Astrocyte of the cerebellum (primary cell): Measurements from ENCODE around the gene LCLAT1.

Experiments
- DNase-seq: peaks from one replicate; pipeline ENCODE4 v3.0.0-alpha.2; 2011; ENCODE audit warnings: low read depth
- H3K4me3 ChIP-seq: 2 replicates; pipeline ENCODE4 v1.5.1; 2011; ENCODE audit warnings: mild to moderate bottlenecking, low read depth, low read length, moderate library complexity
- in situ Hi-C: cut with HindIII; loops from 2 replicates; pipeline ENCODE4 v1.10.0; 2017; ENCODE audit warnings: low sequenced_read_pairs
- TF ChIP-seq, protein P1 (sequence below): IDR thresholded peaks from 2 replicates; pipeline ENCODE4 v1.5.1; 2012; ENCODE audit warnings: low read length, low read depth, moderate library complexity, mild to moderate bottlenecking; ENCODE audit errors: missing control alignments

The LCLAT1 gene

DNA sequence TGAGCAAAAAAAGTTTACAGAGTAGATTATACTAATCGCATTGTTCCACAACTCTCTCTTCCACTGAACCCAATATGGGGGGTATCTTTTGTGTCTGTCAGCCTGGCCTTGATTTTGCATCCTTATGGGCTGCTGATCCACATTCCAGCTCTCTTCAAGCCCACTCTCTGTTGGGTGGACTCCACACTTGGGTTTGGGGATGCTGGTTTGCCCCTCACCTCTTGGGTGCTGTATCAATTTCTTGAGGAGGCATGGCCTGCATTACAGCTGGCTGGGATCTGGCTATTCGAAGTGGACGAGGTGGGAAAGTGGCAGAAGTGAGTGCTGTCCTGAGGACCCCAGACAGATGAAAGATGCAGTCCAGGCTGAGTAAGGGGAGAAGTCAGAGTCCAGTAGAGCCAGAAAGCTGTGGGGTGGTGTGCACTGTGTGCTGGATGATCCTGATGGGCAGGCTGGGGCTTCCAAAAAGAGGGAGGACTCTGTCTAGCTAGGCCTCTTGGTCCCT is 218.8 kb downstream of the LCLAT1 start:
- in situ Hi-C loops, result no loop called here
- no peak overlapping the region for H3K4me3 ChIP-seq
- DNase-seq, result no peak
- TF ChIP-seq, protein P1, sequence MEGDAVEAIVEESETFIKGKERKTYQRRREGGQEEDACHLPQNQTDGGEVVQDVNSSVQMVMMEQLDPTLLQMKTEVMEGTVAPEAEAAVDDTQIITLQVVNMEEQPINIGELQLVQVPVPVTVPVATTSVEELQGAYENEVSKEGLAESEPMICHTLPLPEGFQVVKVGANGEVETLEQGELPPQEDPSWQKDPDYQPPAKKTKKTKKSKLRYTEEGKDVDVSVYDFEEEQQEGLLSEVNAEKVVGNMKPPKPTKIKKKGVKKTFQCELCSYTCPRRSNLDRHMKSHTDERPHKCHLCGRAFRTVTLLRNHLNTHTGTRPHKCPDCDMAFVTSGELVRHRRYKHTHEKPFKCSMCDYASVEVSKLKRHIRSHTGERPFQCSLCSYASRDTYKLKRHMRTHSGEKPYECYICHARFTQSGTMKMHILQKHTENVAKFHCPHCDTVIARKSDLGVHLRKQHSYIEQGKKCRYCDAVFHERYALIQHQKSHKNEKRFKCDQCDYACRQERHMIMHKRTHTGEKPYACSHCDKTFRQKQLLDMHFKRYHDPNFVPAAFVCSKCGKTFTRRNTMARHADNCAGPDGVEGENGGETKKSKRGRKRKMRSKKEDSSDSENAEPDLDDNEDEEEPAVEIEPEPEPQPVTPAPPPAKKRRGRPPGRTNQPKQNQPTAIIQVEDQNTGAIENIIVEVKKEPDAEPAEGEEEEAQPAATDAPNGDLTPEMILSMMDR, result no peak

DNA sequence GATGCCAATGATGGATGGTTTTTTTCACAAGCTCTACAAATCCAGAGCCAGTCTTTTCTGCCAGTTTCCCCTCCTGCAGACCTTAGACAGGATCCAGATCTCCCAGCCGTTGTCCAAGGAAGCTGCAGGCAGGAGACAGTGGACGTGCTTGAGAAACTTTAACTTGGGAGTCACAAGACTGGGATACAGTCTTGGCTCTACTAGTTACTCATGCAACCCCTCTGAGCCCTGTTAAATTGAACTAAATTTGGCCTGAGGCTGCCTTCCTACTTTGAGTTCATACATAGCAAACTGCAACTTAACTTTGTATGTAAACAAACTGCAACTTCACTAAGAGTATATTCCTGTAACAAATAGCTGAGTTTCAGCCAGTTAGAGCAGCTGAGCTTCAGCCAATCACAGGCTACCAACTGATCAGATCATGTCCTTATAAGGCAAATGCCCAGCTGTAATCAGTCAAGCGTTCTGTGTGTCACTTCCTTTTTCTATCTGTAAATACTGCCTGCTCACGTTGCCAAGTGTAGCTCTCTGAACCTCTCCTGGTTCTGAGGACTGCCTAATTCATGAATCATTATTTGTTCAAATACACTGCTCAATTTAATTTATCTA is 219.3 kb downstream of the LCLAT1 start:
- DNase-seq, result peak; percentile 72
- no peak overlapping the region for H3K4me3 ChIP-seq
- in situ Hi-C loops, result no loop called here

DNA sequence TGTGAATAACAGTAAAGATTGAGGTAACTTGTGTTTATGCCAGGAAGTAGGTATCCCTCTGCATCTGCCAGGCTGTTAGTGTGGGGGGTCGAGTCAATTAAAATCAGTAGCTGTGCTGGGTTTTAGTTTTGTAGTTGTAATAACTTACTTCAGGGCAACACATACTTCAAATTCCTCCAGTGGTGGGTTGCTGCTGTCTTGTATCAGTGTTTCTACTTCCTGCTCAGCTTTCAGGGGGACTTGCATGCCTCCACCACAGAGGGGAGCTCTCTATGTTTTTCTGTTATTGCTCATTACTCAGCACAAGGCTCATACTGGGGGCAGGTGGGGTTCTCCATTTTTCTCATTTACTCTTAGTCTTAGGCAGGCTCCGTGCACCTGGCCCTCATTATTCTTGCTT is 223.4 kb downstream of the LCLAT1 start:
- no peak for DNase-seq
- in situ Hi-C loops, result no loop called here
- TF ChIP-seq, protein P1, result no peak
- no peak overlapping the region for H3K4me3 ChIP-seq

More for the DNA sequence above, 219.3 kb downstream of the LCLAT1 start:
- TF ChIP-seq, protein P1, result no peak

DNA sequence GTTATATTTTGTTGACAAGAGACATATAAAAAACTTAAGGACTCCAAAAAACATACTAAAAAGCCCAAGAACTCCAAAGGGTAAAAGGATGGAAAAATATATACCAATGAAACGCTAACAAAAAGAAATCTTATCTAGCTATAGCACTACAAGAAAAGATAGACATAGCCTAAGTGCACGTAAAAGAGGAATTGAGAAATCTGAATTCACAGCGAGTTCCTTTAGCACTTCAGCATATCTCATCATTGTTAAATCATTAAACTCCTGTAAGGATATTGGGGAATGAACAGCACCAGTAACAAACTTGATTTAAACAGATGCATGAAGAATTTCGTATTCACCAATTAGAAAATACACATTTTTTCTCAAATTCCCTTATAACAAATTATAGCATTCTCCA is 226.1 kb downstream of the LCLAT1 start:
- in situ Hi-C loops, result no loop called here
- no peak overlapping the region for H3K4me3 ChIP-seq
- TF ChIP-seq, protein P1, result no peak
- DNase-seq, result no peak

DNA sequence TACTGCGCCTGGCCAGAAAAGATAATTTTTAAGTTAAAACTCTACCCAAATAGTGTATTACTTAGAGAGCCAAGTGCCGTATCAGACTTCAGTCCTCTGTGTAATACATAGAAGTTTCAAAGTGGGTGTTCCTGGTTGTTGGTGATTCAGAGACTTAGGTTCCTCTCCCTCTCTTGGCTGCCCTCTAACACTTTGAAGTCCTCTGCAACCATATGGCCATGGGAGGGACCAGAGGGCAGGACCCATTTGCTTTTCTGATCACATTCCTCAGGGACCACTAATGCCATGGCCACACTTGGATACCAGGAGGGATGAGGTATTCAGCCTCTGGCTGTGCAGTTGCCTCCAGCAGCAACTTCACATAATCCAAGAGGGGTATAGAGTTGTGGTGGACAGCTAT is 228.7 kb downstream of the LCLAT1 start:
- TF ChIP-seq, protein P1, result no peak
- H3K4me3 ChIP-seq, result no peak overlapping the region
- in situ Hi-C loops, result no loop called here
- DNase-seq, result no peak

DNA sequence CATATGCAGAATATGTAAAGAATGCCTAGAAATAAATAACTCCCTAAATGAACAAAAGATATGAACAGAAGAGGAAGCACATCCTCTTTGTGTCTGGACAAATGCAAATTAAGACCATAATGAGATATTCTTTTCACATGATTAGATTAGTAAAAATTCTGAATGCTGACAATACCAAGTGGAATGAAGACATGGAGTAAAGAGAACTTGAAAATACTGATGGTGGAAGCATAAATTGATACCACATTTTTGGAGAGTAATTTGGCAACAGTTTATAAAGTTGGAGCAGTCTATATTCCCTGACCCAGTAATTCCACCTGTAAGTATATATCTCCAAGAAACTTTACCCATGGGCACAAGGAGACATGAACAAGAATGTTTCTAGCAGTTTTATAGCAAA is 230.2 kb downstream of the LCLAT1 start:
- in situ Hi-C loops, result no loop called here
- H3K4me3 ChIP-seq, result no peak overlapping the region
- TF ChIP-seq, protein P1, result no peak
- DNase-seq, result no peak
